Measurements from ENCODE around the gene HS2ST1.
"Not testable (repeated sequence)": the region's sequence is repeated elsewhere in the genome, so short reads cannot be mapped to it uniquely, and the experiment has no call there.

HS2ST1 gene

GRCh38 chr1:86924324-86924960 lies 10.0 kb downstream of the HS2ST1 start:
- DNase-seq (ENCODE audit: extremely low read depth in 1 of 2, low read depth in 1 of 2) = no peak

DNA sequence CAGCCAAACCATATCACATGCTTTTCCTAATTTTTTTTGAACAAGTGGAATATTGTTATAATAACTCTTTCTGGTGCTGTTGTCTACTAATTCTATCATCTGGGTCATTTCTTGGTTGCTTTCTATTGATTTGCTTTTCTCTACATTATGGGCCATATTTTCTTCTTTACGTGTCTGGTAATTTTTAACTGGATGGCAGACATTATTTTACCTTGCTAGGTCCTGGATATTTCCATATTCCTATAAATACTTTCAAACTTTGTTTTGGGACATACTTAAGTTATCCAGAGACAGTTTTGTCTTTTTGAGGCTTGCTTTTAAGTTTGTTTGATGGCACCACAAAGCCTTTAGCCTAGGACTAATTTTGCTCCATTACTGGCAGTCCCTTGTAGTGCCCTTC lies 11.3 kb downstream of the HS2ST1 start:
- DNase-seq (ENCODE audit: extremely low read depth in 1 of 2, low read depth in 1 of 2) = no peak

GRCh38 chr1:86926883-86927282 lies 12.4 kb downstream of the HS2ST1 start:
- no peak for DNase-seq (ENCODE audit: extremely low read depth in 1 of 2, low read depth in 1 of 2)

- DNase-seq (ENCODE audit: extremely low read depth in 1 of 2, low read depth in 1 of 2) = no peak
These were observed 14.4 kb downstream of the HS2ST1 start for GRCh38 chr1:86928819-86929218.

DNA sequence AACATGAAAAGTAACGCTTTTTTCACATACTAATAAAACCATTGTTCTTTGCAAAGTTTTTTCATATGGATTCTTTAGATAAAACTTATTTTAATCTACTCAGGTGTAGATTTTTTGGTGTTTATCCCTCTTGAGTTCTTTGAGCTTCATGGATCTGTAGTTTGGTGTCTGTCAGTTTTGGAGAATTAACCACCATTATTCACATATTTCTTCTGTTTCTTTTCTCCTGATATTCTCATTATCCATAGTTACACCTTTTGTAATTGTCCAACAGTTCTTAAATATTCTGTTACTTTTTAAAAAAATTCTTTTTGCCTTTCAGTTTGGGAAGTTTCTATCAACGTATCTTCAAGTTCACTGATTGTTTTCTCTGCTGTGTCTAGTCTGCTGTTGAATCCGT lies 18.6 kb downstream of the HS2ST1 start:
- DNase-seq (ENCODE audit: extremely low read depth in 1 of 2, low read depth in 1 of 2) = no peak

DNA sequence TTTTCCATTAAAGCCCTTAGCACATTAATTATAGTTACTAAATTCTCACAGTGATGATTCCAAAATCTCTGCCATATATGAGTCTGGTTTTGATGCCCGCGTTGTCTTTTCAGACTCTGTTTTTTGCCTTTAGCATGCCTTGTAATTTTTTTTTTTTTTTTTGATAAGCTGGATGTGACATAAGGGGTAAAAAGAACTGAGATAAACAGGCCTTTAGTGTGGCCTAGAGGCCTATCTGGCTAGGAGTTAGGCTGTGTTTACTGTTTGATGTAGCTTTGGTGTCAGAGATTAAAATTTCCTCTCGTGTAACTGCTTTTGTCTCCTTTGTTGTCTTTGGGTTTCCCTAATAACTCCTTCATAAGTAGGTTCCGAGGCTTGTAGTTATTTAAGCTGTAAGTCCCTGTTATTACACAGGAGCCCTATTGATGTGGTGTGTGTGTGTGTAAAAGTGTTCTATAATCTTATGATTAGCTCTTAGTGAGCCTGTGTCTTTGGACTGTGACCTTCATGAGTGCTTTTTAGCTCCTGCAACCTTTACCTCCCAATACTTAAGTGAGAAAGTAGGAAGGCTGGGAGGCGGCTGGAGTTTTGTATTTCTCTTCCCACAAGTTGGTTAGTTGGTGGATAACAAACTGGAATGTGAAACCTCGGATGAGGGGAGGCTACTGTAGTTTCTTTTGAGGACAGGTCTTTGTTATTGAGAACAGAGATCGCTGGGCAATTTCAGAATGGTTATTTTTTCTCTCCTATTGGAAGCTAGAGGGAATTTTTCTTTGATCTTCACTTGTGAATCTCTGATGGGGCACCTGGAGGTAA lies 19.3 kb downstream of the HS2ST1 start:
- DNase-seq (ENCODE audit: extremely low read depth in 1 of 2, low read depth in 1 of 2) = no peak

DNA sequence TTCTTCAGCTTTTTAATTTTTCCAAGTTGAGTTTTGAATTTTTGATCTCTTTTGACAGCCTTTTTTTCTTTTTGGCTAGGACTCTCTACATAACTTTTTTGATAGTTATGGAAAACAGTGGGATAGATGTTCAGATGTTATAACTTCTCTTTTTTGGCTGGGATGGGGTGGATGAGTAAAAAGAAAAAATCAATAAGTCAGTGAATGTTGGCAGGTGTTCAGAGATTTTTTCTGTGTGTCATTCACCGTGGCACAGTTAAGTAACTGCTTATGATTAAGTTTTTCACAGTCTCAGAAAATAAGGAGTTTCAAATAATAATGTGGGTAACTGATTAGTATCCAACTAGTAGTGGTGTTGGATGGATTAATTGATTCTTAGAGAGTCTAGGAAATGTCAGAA lies 24.0 kb downstream of the HS2ST1 start:
- no peak for DNase-seq (ENCODE audit: extremely low read depth in 1 of 2, low read depth in 1 of 2)

GRCh38 chr1:86938855-86939254 lies 24.4 kb downstream of the HS2ST1 start:
- no peak for DNase-seq (ENCODE audit: extremely low read depth in 1 of 2, low read depth in 1 of 2)

DNA sequence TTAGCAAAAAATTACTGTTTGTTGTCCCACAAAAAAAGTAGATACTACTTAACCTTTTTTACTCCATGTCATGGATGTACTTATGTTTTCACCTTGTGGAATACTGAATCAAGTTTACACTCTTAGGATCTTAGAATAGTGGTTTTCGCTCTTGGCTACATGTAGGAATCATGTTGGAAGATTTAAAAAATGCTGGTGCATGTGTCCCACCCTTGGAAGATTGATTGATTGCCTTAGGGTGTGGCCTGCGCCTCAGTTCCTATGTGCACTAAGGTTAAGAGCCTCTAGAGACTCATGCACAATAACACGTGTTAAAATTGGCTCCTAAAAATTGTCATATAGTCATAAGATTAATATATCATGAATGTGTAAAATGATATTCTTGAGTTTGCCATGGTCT lies 25.0 kb downstream of the HS2ST1 start:
- DNase-seq (ENCODE audit: extremely low read depth in 1 of 2, low read depth in 1 of 2) = no peak

- DNase-seq (ENCODE audit: extremely low read depth in 1 of 2, low read depth in 1 of 2) = no peak
These were observed 26.2 kb downstream of the HS2ST1 start for GRCh38 chr1:86940599-86940998.

DNA sequence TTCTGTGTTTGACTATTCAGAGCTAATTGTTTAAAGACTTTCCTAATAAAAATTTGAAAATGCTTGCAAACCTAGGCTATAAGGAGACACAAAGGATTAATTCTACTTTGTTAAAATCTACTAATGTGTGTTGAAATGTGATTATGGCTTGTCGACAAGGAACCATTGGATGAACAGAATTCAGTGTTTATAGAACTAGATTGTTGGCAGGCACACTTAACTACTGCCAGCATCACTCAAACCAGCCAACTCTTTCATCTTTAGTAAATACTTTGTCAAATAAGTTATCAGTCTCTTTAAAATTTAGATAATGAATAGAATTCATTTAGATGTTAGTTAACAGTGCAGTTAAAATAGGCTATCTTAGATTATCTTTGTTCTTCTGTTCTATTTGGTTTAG lies 27.6 kb downstream of the HS2ST1 start:
- DNase-seq (ENCODE audit: extremely low read depth in 1 of 2, low read depth in 1 of 2) = no peak

GRCh38 chr1:86942743-86943142 lies 28.3 kb downstream of the HS2ST1 start:
- no peak for DNase-seq (ENCODE audit: extremely low read depth in 1 of 2, low read depth in 1 of 2)

GRCh38 chr1:86948212-86948611 lies 33.8 kb downstream of the HS2ST1 start:
- no peak for DNase-seq (ENCODE audit: extremely low read depth in 1 of 2, low read depth in 1 of 2)

DNA sequence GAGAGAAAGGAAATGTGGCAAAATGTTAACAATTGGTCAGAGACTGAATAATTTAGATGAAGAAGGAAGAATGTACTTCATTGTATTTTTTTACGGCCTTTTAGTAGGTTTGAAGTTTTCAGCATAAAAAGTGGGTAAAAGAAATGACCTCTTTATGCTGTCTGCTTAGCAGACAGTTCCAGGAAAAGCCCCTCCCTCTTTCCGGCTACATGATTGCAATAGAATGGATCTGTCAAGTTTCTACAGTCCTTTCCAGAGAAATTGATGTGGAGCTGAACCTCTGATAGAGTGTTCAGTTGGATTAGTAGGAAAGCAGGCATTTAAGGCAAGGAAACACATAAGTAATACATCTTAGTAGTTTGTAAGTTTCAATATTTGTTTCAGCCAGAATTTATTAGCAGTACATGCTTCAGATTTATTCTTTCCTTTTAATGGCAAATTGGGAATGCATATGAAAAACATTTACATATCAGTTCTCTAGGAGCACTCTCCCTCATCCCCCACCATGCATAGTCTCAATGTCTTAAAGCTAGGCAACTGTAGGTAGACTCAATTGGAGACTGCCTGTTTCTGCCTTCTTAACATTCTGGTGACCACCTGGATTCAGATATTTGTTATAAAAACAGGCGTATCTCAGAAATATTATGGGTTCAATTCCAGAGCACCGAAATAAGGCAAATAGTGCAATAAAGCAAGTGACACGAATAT lies 36.4 kb downstream of the HS2ST1 start:
- no peak for DNase-seq (ENCODE audit: extremely low read depth in 1 of 2, low read depth in 1 of 2)

GRCh38 chr1:86951430-86951829 lies 37.0 kb downstream of the HS2ST1 start:
- no peak for DNase-seq (ENCODE audit: extremely low read depth in 1 of 2, low read depth in 1 of 2)

- DNase-seq (ENCODE audit: extremely low read depth in 1 of 2, low read depth in 1 of 2) = no peak
These were observed 38.7 kb downstream of the HS2ST1 start for GRCh38 chr1:86953167-86953566.

DNA sequence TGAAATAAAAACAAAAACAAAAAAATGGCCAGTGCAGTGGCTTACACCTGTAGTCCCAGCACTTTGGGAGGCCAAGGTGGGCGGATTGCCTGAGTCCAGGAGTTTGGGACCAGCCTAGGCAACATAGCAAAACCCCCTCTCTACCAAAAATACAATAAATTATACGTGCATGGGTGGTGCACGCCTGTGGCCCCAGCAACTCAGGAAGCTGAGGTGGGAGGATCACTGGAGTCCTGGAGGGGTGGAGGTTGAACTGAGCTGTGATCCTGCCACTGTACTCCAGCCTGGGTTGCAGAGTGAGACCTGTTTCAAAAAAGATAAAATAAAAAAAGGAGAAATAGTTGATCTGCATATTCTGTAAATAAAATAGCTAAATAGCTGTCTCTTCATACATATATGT lies 41.2 kb downstream of the HS2ST1 start:
- DNase-seq (ENCODE audit: extremely low read depth in 1 of 2, low read depth in 1 of 2) = no peak

GRCh38 chr1:86956221-86956620 lies 41.8 kb downstream of the HS2ST1 start:
- no peak for DNase-seq (ENCODE audit: extremely low read depth in 1 of 2, low read depth in 1 of 2)

- no peak for DNase-seq (ENCODE audit: extremely low read depth in 1 of 2, low read depth in 1 of 2)
These were observed 42.8 kb downstream of the HS2ST1 start for GRCh38 chr1:86957221-86957620.

- DNase-seq (ENCODE audit: extremely low read depth in 1 of 2, low read depth in 1 of 2) = no peak
These were observed 46.1 kb downstream of the HS2ST1 start for GRCh38 chr1:86960548-86960947.

GRCh38 chr1:86963841-86964240 lies 49.4 kb downstream of the HS2ST1 start:
- DNase-seq (ENCODE audit: extremely low read depth in 1 of 2, low read depth in 1 of 2) = not testable (repeated sequence)
